Suppressor macrophage (primary cell): ENCODE data around the gene LAMA3.
A peak's percentile ranks its signal among the peaks of the same experiment; 100 is the strongest.

Experiments used
- DNase-seq, 4 experiments: peaks; one replicate each; pipeline ENCODE4 v3.0.0-alpha.2; 2020 to 2022

Gene LAMA3

DNA sequence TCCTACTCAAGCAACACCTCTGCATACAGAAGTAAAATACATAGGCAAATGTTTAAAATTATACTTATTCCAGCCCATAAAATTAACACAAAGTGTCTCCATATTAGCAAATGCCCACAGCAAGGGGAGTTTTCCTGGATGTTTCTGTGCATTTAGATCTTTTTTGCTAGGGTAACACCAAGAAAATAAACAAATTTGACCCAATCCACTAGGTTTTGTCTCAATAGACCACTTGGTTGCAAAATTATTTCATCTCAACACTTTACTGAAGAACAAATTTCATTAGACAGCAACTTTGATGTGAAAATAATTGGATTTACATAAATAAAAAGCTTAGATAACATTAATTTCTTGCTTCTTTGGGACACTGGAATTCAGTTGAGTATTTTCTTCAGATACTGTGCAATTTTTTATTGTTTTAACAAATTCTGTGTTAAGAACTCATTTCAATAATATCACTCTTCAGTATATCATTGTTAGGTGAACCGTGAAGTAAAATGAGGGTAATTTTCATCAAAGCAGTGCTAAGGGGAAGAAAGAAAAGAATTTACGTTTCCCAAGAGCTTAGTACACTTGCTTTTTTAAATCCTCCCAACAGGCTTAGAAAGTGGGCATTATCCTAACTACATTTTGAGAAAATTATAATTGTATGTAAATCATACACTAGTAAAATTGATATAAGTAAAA is 191.8 kb downstream of the LAMA3 start:
- no peak for DNase-seq

DNA sequence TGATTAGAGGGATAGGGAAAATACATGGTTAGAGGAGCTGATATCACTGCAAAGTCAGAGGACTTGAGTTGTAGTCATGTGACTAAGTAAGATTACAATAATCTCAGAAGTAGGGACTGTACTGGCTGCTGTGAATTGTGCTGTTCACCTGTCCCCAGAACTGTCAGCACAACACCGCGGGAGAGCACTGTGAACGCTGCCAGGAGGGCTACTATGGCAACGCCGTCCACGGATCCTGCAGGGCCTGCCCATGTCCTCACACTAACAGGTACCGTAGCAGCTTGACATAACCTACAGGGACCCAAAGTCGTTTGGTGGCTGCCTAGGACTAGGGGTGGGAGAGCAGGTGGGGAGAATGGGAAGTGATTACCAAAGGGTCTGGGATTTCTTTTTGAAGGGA is 192.5 kb downstream of the LAMA3 start:
- no peak for DNase-seq

DNA sequence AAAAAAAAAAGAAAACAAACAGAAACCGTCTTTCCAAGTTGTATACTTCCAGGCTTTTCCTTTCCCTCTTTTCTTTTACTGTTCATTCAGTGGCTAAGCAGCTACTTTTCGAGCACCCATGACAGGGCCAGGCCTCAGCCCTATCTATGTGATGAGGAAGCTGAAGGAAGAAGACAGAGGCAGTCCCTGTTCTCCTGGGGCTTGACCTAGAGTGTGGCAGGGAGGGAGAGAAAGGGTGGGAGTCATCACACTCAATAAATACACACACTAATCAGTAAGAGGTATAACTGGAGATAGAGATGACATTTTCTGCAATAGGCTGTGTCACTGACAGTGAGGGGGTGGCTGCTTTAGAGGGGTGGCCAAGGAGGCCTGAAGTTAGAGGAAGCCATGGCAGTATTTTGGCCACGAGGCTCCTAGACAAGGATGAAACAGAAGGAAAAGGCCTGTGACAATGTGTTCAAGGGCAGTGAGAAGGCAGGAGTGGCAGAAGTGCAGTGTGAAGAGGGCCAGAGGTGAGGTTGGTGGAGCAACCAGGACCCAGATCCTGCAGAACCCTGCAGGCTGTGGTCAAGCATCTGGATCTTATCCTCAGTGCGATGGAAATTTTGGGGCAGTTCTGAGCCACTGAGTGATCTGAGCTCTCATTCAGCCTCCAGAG is 193.5 kb downstream of the LAMA3 start:
- DNase-seq, result peak in 3 of 4 experiments; percentile 21 to 28 (median 21)

DNA sequence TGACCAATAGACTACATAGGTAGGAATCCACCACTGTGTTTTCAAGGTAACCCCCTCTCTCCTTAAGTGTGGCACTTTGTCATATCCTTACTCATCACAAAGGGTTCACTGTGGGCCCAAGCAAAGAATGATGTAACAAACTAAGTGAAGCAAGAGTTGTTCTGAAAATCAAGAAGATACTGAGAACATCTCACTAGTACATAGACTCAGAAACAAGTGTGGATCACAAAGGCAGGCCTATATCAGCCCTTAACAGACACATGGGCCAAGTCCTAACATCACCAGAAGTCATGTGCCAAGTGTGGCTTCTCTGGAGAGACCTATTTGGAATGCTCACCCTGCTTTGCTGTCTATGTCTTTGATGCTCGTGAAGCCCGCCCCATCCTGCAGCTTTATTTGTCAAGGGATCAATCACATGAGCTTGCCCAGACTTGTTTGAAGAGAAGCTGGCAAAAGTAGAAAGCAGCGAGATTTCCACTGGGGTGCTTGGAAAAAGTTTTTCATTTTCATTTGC is 194.1 kb downstream of the LAMA3 start:
- DNase-seq, result peak in 2 of 4 experiments; percentile 29 to 33

DNA sequence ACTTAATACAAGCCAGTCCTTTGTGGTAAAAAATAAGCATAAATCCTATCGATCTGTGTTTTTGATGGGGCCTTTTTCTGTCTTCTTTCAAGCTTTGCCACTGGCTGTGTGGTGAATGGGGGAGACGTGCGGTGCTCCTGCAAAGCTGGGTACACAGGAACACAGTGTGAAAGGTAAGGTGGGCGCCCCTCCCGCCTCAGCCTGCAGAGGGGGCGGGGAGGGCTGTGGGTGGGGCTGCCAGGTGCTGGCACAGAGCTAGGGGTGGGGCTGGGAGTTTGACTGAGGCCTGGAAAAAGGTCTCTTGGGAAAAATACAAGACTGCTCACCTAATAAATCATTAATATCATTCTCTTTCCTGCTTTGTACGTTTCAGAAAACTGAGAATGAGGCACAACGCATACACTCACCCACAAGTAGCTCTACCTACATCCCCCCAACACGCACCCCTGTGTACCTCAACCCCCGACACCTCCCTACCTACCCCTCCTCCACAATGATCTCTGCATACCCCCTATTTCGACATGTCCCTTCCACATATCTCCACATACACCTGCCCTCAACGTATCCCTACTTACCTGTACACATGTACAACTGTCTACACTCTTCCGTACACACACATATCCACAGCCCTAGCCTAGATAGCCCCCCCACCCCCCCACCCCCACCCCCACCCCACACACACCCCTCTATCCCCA is 195.6 kb downstream of the LAMA3 start:
- no peak for DNase-seq

DNA sequence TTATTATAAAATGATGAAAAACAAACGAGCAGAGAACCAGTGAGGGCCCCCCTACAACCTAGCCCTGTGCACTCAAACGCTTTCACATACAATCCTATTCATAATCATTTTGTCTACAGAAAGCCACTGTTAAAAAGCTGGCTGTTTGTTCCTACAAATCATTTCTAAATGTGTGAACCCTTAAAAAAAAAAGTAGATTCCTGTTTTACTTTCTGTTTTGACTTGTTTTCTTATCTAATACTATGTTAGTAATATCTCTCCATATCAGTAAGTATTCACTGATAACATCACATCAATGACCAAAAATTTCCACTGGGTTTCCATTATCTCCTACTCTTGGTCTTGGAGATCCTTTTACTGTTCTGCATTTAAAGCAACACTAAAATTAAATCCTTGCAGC is 196.5 kb downstream of the LAMA3 start:
- DNase-seq, result no peak

DNA sequence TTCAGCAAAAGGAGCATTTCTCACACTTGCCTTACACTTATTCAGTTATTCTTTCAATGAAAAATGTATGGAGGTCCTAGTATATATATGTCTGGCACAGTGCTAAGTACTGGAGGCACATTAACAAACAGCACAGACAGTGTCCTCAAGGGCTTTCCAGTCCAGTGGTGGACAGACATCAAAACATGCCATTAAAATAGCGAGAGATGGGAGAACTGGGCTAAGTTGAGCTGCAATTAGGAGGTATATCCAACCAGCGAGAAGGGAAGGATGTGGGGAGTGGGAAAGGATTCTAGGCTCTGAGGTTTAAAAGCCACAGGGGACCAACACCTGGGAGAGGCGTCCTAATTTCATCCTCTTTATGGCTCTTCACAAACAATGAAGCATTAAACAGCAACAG is 197.8 kb downstream of the LAMA3 start:
- DNase-seq, result no peak

DNA sequence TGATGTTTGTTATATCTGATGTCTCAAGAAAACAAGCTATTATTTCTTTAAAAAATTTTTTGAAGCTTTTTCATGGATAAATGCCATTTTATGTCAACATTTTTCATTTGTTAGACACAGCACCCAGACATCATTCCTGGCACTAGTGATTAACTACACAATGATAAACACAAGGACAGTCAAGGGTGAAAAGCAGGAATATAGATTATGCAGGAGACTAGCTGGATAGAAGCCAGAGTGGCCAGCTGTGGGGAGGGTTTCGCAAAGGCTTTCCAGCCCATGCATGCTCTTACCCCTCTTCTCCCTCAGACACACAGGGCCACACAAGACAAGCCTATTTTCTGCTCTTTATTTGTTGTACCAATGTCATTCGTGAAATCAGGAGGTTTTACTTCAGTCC is 198.2 kb downstream of the LAMA3 start:
- DNase-seq, result no peak

DNA sequence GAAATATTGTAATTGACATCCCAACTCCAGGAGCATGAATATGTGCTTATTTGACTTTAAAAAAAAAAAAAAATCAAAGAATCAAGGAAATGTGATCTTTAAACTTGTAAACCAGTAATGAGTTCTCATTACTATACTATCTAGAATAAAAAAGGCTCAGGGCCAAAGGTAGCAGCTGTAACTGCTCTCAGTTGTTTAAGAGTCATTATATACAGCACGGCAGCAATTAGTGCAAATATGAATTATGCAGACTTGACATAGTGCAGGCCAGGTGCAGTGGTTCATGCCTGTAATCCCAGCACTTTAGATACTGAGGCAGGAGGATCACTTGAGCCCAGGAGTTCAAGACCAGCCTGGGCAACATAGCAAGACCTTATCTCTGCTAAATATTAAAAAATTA is 199.6 kb downstream of the LAMA3 start:
- DNase-seq, result no peak

DNA sequence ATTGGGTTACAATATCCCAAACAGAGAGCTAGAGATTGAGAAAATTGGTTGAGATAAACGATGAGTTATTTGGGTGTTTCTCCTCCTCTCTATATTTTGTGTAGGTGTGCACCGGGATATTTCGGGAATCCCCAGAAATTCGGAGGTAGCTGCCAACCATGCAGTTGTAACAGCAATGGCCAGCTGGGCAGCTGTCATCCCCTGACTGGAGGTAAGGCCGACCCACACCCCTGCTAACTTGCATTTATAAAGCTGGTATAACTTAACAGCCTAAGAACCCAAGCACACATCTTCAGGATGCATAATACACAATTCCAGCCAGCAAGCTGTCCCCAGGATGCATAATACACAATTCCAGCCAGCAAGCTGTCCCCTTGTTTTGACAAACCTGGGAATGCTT is 200.7 kb downstream of the LAMA3 start:
- no peak for DNase-seq

DNA sequence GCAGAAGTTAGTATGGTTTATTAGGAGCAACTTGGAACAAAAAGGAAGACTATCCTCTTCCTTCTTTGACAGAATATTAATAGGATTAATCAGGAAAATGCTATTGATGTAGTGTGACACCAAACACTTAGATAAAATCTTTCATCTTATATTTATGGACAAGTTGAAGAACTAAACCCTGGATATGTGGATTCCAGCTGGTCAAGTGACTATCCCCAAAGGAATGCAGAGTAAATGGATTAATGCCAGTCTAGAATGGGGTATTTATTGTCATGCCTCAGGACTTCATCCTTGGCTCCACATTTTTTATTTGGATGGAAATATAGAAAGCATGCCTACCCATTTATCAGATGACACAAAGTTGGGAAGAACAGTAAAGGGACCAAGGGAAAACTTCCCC is 201.3 kb downstream of the LAMA3 start:
- DNase-seq, result no peak

DNA sequence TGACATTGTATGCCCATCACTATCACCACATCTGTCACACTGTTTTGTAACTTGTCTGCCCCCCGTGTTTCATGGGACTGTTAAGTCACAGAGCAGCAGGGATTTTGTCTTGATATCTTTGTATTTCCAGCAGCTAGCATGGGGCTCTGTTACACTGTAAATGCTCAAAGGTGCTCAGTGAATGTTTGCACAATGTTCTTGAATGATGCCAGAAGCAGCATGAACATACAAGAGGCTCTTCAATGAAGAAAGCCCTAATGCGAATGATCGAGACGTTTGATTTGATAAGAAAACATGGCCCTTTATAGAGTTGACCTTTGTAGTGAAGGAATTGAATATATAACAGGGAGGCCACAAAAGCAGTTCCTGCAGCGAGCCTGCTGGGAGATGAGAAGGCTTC is 204.4 kb downstream of the LAMA3 start:
- no peak for DNase-seq

DNA sequence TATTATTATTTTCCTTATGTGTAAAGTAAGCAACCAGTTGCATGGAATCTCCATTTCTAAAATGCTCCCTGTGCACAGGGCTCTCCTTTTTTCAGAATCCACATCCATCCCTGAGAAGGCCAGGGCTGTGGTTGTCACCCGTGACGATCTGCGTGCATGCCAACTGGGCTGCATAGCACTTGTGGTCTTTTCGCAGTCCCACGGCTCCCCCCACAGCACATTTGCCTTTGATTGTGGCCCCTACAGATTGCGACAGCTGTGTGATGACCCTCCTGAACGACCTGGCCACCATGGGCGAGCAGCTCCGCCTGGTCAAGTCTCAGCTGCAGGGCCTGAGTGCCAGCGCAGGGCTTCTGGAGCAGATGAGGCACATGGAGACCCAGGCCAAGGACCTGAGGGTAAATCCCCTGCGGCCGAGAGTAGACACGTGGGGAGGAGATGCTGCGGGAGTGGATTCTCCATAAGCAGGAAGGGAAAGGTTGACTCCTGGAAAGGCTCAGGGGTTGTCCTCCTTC is 205.5 kb downstream of the LAMA3 start:
- DNase-seq, result no peak

DNA sequence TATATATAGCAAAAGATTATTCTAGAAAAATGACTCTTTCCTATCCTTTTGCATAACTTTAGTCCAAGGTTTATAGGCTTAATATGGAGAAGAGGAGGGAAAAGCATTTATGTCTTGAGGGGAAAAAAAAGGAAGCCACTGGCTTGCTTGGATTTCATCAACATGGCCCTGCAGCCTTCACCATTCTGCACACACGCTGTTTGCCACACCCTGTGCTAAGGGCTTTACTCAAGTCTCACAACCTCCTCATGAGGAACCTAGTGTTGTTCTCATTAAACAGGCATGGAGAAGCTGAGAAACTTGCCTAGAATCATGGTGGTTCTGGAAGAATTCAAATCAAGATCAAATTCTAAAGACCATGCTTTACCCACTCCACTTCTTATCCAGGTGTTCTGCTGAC is 208.0 kb downstream of the LAMA3 start:
- DNase-seq, result peak; percentile 51 to 75 (median 70)

DNA sequence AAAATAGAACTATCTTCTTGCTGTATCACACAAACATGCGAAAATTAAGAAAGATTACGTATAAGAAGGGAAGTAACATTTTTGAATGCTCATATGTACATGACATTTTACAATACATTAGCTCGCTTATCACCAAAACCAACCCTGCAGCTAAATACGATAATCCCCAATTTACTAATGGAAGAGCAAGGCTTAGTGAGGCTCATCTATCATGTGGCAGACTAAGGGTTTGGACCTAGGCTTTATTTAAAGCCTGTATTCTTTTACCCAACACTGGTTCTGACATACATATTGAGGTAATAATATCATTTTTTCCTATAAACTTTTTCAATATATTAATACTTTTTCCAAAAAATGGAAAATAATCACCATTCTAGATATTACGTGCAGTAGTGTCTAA is 208.5 kb downstream of the LAMA3 start:
- DNase-seq, result no peak

DNA sequence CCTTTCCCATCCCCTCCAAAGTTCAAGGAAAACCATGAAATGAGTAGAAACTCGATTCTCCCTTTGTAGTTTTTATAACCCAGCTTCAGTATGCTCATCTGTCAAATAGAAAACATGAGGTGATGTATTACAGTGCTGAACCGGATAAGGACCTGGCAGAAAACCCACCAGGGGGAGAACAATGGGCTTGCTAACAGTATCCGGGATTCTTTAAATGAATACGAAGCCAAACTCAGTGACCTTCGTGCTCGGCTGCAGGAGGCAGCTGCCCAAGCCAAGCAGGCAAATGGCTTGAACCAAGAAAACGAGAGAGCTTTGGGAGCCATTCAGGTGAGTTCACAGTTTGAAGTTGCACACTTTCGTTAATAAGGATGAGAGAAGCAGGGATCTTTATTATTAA is 211.7 kb downstream of the LAMA3 start:
- DNase-seq, result no peak

DNA sequence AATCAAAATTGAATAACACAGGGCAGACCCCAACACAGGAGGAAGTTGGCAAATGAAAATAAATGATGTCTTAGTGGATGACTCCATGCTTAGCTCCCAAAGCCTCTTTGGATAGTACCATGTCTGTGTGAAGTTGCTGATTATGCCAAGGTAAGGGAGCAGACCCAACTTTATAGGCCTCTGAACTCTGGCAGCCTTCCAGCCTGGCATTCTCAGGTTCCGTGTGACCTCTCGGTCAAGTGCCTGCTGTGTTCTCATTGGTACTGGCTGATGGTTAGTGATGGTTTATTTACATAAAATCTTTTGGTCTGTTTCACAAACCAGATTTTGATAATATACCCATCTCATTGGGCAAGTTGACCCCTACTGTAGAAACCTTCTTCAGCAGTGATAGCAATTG is 213.1 kb downstream of the LAMA3 start:
- no peak for DNase-seq

DNA sequence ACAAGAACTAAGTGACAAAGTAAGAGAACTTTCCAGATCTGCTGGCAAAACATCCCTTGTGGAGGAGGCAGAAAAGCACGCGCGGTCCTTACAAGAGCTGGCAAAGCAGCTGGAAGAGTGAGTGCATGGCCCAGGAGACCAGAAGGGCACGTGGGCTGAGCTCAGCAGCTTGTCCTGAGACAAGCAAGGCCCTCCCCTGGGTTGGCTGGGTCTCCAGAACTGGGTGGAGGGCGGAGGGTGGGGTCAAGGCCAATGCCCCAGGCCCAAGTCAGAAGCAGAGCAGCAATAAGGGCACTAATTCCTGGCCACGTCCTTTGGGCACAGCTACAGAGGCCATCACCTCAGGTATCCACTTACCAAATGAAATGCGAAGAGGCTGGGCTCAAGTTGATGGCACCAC is 214.7 kb downstream of the LAMA3 start:
- DNase-seq, result no peak

DNA sequence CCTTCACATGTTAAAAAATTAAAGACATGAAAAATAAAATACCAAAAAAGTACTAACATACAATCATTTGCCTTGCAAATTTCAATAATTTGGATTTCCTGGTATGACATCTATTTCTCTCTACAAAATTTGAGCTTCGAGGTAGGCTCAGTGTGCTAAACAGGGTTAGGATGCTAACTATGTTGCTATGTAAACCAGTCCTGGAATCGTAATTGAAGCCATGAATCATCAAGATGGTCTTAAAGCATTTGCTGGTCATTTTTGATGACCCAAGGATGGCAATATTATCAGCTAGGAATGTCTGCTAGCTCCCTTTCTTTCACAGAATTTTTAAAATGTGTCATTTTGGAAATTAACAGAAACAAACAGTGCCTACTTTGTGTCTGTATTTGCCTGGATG is 217.4 kb downstream of the LAMA3 start:
- no peak for DNase-seq

DNA sequence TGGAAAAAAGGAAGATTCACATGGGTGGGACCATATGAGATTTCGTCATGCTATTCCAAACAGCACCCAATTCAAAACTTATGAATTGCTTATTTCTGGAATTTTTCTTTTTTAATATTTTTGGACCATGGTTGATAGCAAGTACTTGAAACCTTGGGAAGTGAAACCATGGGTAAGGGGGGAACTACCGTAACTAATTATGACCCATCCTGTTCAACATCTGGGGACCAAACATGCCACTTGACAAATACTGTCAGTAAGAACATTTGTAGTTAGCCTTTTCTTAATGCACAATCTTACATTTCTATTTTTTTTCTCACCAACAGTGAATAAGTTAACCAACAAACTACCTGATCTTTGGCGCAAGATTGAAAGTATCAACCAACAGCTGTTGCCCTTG is 219.6 kb downstream of the LAMA3 start:
- DNase-seq, result no peak

DNA sequence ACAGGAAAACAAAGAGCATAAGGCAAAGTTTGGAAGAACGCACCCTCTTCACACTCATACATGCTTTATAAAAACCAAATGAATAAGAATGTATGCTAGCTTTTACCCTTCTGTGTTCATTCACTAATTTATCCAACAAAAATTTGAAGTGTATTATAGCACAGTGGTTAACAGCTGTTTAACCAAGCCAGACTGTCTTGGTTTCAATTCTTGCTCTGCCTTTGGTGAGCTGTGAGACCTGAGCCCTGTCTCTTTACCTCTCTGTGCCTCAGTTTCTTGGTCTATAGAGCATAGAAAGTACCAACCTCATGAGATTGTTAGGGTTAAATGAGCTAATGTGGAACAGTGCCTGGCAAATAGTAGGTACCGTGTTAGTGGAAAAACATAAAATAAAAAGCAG is 220.8 kb downstream of the LAMA3 start:
- DNase-seq, result no peak

DNA sequence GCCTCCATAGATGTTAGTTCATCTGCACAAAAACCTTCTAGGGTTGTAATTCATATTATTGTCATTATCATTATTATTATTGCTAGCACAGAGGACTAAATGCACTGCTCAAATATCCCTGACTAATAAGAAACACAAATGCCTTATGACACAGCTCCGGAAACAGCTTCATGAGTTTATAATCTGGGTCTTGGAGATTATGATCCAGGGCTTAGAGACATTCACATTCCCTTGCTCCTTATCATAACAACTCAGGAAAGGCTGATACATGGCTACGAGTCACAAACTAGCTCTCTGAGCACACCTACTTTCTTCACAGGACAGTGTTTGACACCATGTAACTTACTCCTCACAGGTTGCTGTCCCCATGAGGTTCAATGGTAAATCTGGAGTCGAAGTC is 223.1 kb downstream of the LAMA3 start:
- no peak for DNase-seq

DNA sequence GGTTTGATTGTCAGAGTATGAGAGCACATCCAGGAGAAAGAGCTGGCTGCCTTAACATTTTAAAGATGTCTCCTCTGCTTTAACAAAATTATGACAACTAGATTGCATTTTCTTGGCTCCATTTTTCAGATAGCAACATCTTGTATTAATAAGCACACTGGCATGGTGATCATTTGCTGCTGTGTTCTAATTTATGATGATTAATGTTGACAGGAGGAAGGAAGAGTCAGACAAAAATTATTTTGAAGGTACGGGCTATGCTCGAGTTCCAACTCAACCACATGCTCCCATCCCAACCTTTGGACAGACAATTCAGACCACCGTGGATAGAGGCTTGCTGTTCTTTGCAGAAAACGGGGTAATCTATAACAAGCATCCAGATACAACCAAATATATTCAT is 227.1 kb downstream of the LAMA3 start:
- DNase-seq, result no peak
